GM12875 (cell line): ENCODE results near the gene TRIO.

Experiments
- H3K4me3 ChIP-seq: one replicate; pipeline ENCODE4 v1.5.1; 2011; ENCODE audit warnings: low read depth, low read length, control low read depth
- TF ChIP-seq, protein P1 (sequence below): IDR thresholded peaks from 2 replicates; pipeline ENCODE4 v1.5.1; 2011; ENCODE audit warnings: low read depth, mild to moderate bottlenecking, control low read depth, inconsistent platforms, low read length, moderate library complexity, borderline replicate concordance; ENCODE audit not compliant: insufficient read depth

Gene TRIO

DNA sequence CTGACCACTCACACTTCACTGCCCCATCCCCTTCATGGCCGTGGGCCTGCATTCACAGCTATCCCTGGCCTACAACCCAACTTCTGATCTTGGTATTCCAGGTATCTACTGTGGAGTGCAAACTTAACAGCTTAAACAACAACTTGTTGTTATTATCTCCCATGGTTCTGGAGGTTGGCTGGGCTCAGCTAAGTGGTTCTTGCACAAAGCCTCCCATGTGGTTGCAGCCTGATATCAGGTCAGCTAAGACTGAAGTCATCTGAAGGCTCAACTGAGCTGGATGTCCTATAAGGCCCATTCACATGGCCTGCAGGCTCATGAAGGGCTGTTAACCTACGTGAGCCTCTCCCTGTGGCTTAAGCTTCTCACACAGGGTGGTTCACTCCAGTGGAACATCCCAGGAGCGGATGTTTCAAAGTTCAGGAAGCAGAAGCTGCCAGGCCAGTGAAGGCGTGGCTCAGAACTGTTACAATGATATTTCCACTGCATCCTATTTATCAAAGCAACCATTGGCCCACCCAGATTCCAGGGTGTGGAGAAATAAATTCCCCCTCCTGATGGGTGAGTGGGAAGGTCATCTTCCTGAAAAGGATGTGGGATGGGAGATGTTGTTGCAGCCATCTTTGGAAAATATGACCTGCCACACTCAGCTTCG, 30.0 kb upstream of the TRIO start:
- TF ChIP-seq, protein P1, sequence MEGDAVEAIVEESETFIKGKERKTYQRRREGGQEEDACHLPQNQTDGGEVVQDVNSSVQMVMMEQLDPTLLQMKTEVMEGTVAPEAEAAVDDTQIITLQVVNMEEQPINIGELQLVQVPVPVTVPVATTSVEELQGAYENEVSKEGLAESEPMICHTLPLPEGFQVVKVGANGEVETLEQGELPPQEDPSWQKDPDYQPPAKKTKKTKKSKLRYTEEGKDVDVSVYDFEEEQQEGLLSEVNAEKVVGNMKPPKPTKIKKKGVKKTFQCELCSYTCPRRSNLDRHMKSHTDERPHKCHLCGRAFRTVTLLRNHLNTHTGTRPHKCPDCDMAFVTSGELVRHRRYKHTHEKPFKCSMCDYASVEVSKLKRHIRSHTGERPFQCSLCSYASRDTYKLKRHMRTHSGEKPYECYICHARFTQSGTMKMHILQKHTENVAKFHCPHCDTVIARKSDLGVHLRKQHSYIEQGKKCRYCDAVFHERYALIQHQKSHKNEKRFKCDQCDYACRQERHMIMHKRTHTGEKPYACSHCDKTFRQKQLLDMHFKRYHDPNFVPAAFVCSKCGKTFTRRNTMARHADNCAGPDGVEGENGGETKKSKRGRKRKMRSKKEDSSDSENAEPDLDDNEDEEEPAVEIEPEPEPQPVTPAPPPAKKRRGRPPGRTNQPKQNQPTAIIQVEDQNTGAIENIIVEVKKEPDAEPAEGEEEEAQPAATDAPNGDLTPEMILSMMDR = no peak
- no peak overlapping the region for H3K4me3 ChIP-seq

DNA sequence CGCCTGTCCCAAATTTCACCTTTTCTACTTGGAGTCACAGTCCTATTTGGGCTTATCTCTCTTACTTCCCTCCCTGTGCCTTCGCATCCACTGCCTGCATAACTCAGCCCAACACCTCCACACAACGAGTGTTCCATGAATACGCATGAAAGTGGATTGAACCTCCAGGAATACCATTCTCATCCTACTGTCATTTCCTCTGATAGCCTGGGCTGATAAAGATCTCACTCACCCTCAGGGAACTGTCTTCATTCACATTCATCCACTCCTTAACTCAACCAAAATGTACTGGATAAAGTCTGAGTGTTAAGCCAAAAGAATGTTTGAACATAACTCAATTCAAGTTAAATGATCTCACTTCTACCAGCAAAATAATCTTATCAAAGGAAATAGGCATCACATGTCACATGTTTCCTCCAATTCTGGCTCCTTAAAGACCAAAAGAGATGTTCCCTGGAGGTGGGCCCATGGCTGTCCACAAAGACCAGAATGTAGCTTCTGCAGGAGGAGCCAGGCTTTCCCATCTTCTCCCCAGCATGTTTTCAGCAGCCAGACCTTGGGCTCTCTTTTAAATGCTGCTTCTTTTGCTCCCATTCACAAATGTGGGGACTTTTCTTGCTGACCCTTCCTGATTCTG, 28.4 kb upstream of the TRIO start:
- TF ChIP-seq, protein P1 = no peak
- H3K4me3 ChIP-seq = no peak overlapping the region

DNA sequence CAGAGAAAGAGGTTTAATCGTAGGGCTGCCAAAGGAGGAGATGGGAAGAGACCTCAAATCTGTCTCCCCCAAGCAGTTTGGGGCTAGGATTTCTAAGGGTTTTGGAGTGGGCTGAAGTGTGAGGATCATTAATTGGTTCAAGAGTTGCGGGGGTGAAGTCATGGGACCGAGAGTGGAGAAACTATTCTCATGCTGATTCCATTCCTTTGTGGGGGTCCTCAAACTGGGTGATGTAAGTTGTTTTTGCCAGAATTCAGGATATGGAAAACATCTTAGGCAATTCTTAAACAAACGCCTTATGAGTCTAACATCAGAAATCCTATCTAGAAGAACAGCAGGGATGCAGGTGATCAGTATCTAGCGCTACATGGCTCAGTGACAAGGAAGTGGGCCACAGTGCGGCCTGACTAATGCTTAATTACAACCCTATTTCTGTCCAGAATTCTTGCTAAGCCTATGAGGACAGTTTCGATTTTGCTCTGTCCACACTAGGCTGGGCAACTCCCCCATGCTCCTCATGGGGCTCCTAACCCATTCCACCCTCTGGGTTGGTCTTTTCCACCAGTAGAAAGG, 27.7 kb upstream of the TRIO start:
- no peak overlapping the region for H3K4me3 ChIP-seq
- TF ChIP-seq, protein P1 = no peak

DNA sequence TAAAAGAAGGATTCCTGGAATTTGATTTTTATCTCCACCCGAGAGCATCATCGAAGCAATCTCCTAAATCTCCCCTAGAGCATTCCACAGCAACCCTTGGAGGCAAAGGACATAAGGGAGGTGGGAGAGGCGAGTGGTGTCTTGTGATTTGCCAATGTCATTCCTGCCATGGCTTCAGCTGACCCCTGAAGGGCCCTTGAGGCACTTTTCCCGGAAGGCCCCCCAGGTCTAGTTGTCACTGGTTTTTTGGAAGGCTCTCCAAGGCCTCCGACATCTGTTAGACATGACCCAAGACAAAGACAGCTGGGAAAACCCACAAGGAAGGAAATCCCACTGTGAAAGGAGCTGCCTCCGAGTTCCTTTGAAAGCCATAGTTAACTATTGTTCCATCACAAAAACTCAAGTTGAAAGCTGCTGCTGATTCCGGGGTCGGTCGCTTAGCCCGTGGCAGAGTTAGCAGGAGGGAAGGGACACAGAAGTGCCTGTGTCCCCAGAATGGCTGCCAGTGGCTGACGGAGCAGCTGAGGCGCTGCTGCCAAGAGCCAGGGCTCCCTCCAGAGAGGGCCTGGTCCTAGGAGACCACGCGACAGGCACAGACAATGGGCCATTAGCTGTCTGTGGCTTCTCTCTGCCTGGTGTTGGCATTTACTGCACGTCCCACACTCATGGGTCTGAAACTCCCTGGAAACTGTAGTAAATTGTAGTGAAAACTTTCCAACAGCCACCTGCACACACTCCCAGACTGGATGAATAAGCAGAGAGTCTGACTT, 24.4 kb upstream of the TRIO start:
- TF ChIP-seq, protein P1 = no peak
- H3K4me3 ChIP-seq = no peak overlapping the region

DNA sequence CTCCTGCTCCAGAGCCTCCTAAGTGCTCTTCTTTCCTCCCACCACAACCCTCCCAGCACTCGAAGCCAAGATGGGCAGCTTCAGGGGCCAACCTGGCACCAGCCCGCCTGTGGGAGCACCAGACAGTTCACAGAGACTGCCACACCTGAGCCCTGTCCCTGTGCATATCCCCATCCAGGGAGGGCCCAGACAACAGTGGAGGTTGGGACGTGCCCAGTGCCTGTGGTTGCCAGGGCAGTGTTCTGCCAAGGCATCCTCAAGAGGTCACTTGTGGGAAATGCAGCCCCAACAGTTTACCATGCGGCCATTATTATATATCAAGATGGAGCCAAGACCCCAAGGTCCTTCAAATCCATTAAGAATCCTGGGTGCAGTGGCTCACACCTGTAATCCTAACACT, 23.0 kb upstream of the TRIO start:
- TF ChIP-seq, protein P1 = no peak
- H3K4me3 ChIP-seq = no peak overlapping the region

DNA sequence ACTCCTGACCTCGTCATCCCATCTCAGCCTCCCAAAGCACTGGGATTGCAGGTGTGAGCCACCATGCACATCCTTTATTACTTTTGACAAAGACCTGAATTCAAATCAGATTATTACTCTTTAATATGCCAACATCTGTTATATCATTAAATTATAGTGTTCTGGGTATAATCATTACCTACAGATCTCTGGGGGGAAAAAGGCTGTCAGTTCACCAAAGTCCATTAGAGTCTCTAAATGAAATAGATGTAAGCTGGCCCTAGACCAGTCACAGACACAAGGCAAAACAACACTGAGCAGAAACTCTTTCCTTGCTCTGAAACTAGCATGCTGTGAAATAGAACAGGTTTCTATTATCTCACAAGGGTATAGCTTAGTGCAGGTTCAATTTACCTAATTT, 21.6 kb upstream of the TRIO start:
- TF ChIP-seq, protein P1 = no peak
- H3K4me3 ChIP-seq = no peak overlapping the region

DNA sequence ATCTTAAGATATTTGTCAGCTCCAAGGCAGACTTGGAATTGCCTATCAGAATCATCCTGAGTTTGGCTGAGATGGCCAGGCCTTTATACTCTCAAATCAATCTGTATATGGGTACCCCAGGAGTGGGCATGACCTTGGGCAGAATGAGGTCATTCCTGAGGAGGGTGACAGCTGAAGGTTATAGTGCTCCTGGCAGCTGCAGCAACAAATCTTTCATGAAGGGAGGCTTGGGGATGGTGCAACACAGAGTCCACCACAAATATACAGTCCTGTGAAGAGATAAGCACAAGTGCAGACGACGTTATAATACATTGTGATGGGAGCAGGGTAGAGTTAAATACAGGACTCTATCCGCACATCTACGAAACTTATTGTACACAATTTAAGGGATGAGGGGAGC, 21.1 kb upstream of the TRIO start:
- no peak overlapping the region for H3K4me3 ChIP-seq
- TF ChIP-seq, protein P1 = no peak
